ENCODE data around the gene CD276.

The CD276 gene

GRCh38 chr15:73749971-73750370 is 65.8 kb downstream of the CD276 start:
- Histone ChIP-seq H3K4me3 (ENCODE audit: low read length) (no peak overlapping the region), H3K9me3 (ENCODE audit: insufficient read depth, low read depth, low read length) (no peaks in the 10 kb centered on the region), H3K36me3 (ENCODE audit: insufficient read depth, low read length) (no peaks in the 10 kb centered on the region), H3K27me3 (ENCODE audit: insufficient read depth, low read length) (peaks cover 34% of the 10 kb centered on the region), H3K9ac (ENCODE audit: low read depth, low read length) (no peak overlapping the region), H3K4me1 (ENCODE audit: insufficient read depth, low read length) (peaks cover 26% of the 10 kb centered on the region), H3K27ac (ENCODE audit: low read depth, low read length) (no peak overlapping the region)
- 88% methylated on average over 5 of the region's 5 CpGs for WGBS

GRCh38 chr15:73750438-73750837 is 66.3 kb downstream of the CD276 start:
- H3K27ac ChIP-seq (ENCODE audit: low read depth, low read length): no peak overlapping the region
- H3K9me3 ChIP-seq (ENCODE audit: insufficient read depth, low read depth, low read length): no peaks in the 10 kb centered on the region
- peaks cover 34% of the 10 kb centered on the region for H3K27me3 ChIP-seq (ENCODE audit: insufficient read depth, low read length)
- no peak overlapping the region for H3K9ac ChIP-seq (ENCODE audit: low read depth, low read length)
- WGBS: 91% methylated on average over 4 of the region's 4 CpGs
- H3K4me3 ChIP-seq (ENCODE audit: low read length): no peak overlapping the region
- H3K36me3 ChIP-seq (ENCODE audit: insufficient read depth, low read length): no peaks in the 10 kb centered on the region
- H3K4me1 ChIP-seq (ENCODE audit: insufficient read depth, low read length): peaks cover 26% of the 10 kb centered on the region

- 85% methylated on average over 20 of the region's 20 CpGs for WGBS
- Histone ChIP-seq H3K9me3 (ENCODE audit: insufficient read depth, low read depth, low read length) (no peaks in the 10 kb centered on the region), H3K4me3 (ENCODE audit: low read length) (peak overlapping the region; percentile 50; the same call in 1 of the 2 replicates), H3K9ac (ENCODE audit: low read depth, low read length) (no peak overlapping the region), H3K27ac (ENCODE audit: low read depth, low read length) (no peak overlapping the region), H3K27me3 (ENCODE audit: insufficient read depth, low read length) (peaks cover 34% of the 10 kb centered on the region), H3K36me3 (ENCODE audit: insufficient read depth, low read length) (no peaks in the 10 kb centered on the region), H3K4me1 (ENCODE audit: insufficient read depth, low read length) (peaks cover 26% of the 10 kb centered on the region)
Observed at GRCh38 chr15:73750951-73751350, 66.8 kb downstream of the CD276 start.

GRCh38 chr15:73751511-73751898 is 67.3 kb downstream of the CD276 start:
- Histone ChIP-seq H3K9ac (ENCODE audit: low read depth, low read length) (no peak overlapping the region), H3K4me1 (ENCODE audit: insufficient read depth, low read length) (peaks cover 24% of the 10 kb centered on the region), H3K36me3 (ENCODE audit: insufficient read depth, low read length) (no peaks in the 10 kb centered on the region), H3K9me3 (ENCODE audit: insufficient read depth, low read depth, low read length) (no peaks in the 10 kb centered on the region), H3K27me3 (ENCODE audit: insufficient read depth, low read length) (peaks cover 34% of the 10 kb centered on the region), H3K27ac (ENCODE audit: low read depth, low read length) (no peak overlapping the region), H3K4me3 (ENCODE audit: low read length) (peak overlapping the region; percentile 50)
- 9% methylated on average over 8 of the region's 9 CpGs for WGBS

GRCh38 chr15:73751899-73752805 is 68.0 kb downstream of the CD276 start:
- Histone ChIP-seq H3K4me3 (ENCODE audit: low read length) (peak overlapping the region; percentile 71), H3K36me3 (ENCODE audit: insufficient read depth, low read length) (no peaks in the 10 kb centered on the region), H3K9ac (ENCODE audit: low read depth, low read length) (peak overlapping the region; percentile 35; the same call in 1 of the 2 replicates), H3K27ac (ENCODE audit: low read depth, low read length) (no peak overlapping the region), H3K9me3 (ENCODE audit: insufficient read depth, low read depth, low read length) (no peaks in the 10 kb centered on the region), H3K4me1 (ENCODE audit: insufficient read depth, low read length) (peaks cover 18% of the 10 kb centered on the region), H3K27me3 (ENCODE audit: insufficient read depth, low read length) (peaks cover 34% of the 10 kb centered on the region)
- WGBS: under 1% methylated on average over 76 of the region's 79 CpGs

- peaks cover 34% of the 10 kb centered on the region for H3K27me3 ChIP-seq (ENCODE audit: insufficient read depth, low read length)
- H3K27ac ChIP-seq (ENCODE audit: low read depth, low read length): no peak overlapping the region
- no peaks in the 10 kb centered on the region for H3K36me3 ChIP-seq (ENCODE audit: insufficient read depth, low read length)
- H3K9me3 ChIP-seq (ENCODE audit: insufficient read depth, low read depth, low read length): no peaks in the 10 kb centered on the region
- H3K4me3 ChIP-seq (ENCODE audit: low read length): peak overlapping the region; percentile 71
- peak overlapping the region; percentile 35; the same call in 1 of the 2 replicates for H3K9ac ChIP-seq (ENCODE audit: low read depth, low read length)
- 1% methylated on average over 56 of the region's 56 CpGs for WGBS
- H3K4me1 ChIP-seq (ENCODE audit: insufficient read depth, low read length): peaks cover 16% of the 10 kb centered on the region
Observed at GRCh38 chr15:73752806-73753193, 68.6 kb downstream of the CD276 start.

- WGBS: 4% methylated on average over 44 of the region's 44 CpGs
- no peak within 1 kb of the TSS for H3K27ac ChIP-seq (ENCODE audit: low read depth, low read length)
- H3K36me3 ChIP-seq (ENCODE audit: insufficient read depth, low read length): no peaks in the 10 kb centered on the region
- H3K9ac ChIP-seq (ENCODE audit: low read depth, low read length): peak within 1 kb of the TSS; percentile 35; the same call in 1 of the 2 replicates
- no peaks in the 10 kb centered on the region for H3K9me3 ChIP-seq (ENCODE audit: insufficient read depth, low read depth, low read length)
- peak within 1 kb of the TSS; percentile 71 for H3K4me3 ChIP-seq (ENCODE audit: low read length)
- H3K27me3 ChIP-seq (ENCODE audit: insufficient read depth, low read length): peaks cover 37% of the 10 kb centered on the region
- peaks cover 16% of the 10 kb centered on the region; the same call in 1 of the 2 replicates for H3K4me1 ChIP-seq (ENCODE audit: insufficient read depth, low read length)
Observed at GRCh38 chr15:73753250-73754130, 69.3 kb downstream of the CD276 start, which contains the start of gene INSYN1. INSYN1 (minus strand) TSS chr15:73753351; CDS start chr15:73751130, 2,221 bp downstream.

GRCh38 chr15:73754461-73754860 is 70.3 kb downstream of the CD276 start:
- Histone ChIP-seq H3K4me1 (ENCODE audit: insufficient read depth, low read length) (peaks cover 16% of the 10 kb centered on the region; the same call in 1 of the 2 replicates), H3K9me3 (ENCODE audit: insufficient read depth, low read depth, low read length) (no peaks in the 10 kb centered on the region), H3K27ac (ENCODE audit: low read depth, low read length) (no peak overlapping the region), H3K9ac (ENCODE audit: low read depth, low read length) (no peak overlapping the region), H3K27me3 (ENCODE audit: insufficient read depth, low read length) (peaks cover 39% of the 10 kb centered on the region), H3K4me3 (ENCODE audit: low read length) (no peak overlapping the region), H3K36me3 (ENCODE audit: insufficient read depth, low read length) (no peaks in the 10 kb centered on the region)
- 70% methylated on average over 8 of the region's 8 CpGs for WGBS

- H3K9me3 ChIP-seq (ENCODE audit: insufficient read depth, low read depth, low read length): no peaks in the 10 kb centered on the region
- H3K4me3 ChIP-seq (ENCODE audit: low read length): no peak overlapping the region
- H3K36me3 ChIP-seq (ENCODE audit: insufficient read depth, low read length): no peaks in the 10 kb centered on the region
- H3K4me1 ChIP-seq (ENCODE audit: insufficient read depth, low read length): peaks cover 16% of the 10 kb centered on the region; the same call in 1 of the 2 replicates
- no peak overlapping the region for H3K9ac ChIP-seq (ENCODE audit: low read depth, low read length)
- 89% methylated on average over 5 of the region's 5 CpGs for WGBS
- peaks cover 35% of the 10 kb centered on the region for H3K27me3 ChIP-seq (ENCODE audit: insufficient read depth, low read length)
- H3K27ac ChIP-seq (ENCODE audit: low read depth, low read length): no peak overlapping the region
Observed at GRCh38 chr15:73755481-73755880, 71.3 kb downstream of the CD276 start.

GRCh38 chr15:73755946-73756345 is 71.8 kb downstream of the CD276 start:
- no peaks in the 10 kb centered on the region for H3K36me3 ChIP-seq (ENCODE audit: insufficient read depth, low read length)
- H3K9me3 ChIP-seq (ENCODE audit: insufficient read depth, low read depth, low read length): no peaks in the 10 kb centered on the region
- no peak overlapping the region for H3K9ac ChIP-seq (ENCODE audit: low read depth, low read length)
- WGBS: 91% methylated on average over 3 of the region's 3 CpGs
- peaks cover 16% of the 10 kb centered on the region; the same call in 1 of the 2 replicates for H3K4me1 ChIP-seq (ENCODE audit: insufficient read depth, low read length)
- H3K4me3 ChIP-seq (ENCODE audit: low read length): no peak overlapping the region
- H3K27ac ChIP-seq (ENCODE audit: low read depth, low read length): no peak overlapping the region
- H3K27me3 ChIP-seq (ENCODE audit: insufficient read depth, low read length): peaks cover 32% of the 10 kb centered on the region

- Histone ChIP-seq H3K4me3 (ENCODE audit: low read length) (no peak overlapping the region), H3K9me3 (ENCODE audit: insufficient read depth, low read depth, low read length) (no peaks in the 10 kb centered on the region), H3K9ac (ENCODE audit: low read depth, low read length) (no peak overlapping the region), H3K36me3 (ENCODE audit: insufficient read depth, low read length) (no peaks in the 10 kb centered on the region), H3K27me3 (ENCODE audit: insufficient read depth, low read length) (peaks cover 27% of the 10 kb centered on the region), H3K27ac (ENCODE audit: low read depth, low read length) (no peak overlapping the region), H3K4me1 (ENCODE audit: insufficient read depth, low read length) (peaks cover 16% of the 10 kb centered on the region; the same call in 1 of the 2 replicates)
- 83% methylated on average over 2 of the region's 2 CpGs for WGBS
Observed at GRCh38 chr15:73756390-73756789, 72.2 kb downstream of the CD276 start.

Measured in HUES64 (cell line).